HG02884 (cell line): ENCODE data around the gene KRTAP10-3.
"Not testable (repeated sequence)": the region's sequence is repeated elsewhere in the genome, so short reads cannot be mapped to it uniquely, and the experiment has no call there.

Source experiments
- ATAC-seq: cut with Tn5 transposase; IDR thresholded peaks from one replicate; pipeline ENCODE4 v1.9.1; 2021; ENCODE audit warnings: mild to moderate bottlenecking, moderate library complexity; ENCODE audit not compliant: unreplicated experiment

KRTAP10-3 gene

DNA sequence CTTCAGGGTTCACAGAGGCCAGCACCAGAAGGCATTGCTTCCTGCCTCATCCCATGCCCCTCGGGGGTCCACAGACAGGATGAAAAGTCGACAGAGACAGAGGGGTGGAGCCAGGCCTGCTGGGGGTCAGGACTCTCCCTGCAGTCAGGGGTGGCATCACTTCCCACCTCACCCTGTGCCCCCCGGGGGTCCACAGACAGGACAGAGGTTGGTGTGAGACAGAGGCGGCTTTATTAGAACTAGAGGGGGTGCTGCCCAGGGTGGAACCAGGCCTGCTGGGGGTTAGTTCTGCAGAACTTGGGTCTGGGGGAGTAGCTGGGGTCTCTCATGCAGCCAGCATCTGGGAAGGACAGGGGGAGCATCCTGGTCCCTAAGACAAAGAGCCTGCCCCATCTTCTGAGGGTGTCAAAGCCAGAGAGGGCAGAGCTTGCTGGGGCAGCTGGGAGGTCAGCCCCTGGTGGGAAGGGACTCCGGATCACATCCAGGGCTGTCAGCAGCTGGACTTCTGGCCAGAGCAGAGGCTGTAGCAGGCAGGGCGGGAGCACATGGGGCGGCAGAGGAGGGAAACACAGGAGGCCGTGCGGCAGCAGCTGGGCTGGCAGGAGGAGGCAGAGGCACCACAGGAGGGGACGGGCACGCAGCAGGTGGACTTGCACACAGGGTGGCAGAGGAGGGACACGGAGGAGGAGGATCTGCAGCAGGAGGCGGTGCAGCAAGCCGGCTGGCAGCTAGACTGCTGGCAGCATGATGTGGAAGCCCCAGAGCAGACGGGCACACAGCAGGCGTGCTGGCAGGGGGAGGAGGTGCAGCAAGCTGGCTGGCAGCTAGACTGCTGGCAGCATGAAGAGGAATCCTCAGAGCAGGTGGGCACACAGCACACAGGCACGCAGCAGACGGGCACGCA is 32.6 kb upstream of the KRTAP10-3 start:
- ATAC-seq: not testable (repeated sequence)

DNA sequence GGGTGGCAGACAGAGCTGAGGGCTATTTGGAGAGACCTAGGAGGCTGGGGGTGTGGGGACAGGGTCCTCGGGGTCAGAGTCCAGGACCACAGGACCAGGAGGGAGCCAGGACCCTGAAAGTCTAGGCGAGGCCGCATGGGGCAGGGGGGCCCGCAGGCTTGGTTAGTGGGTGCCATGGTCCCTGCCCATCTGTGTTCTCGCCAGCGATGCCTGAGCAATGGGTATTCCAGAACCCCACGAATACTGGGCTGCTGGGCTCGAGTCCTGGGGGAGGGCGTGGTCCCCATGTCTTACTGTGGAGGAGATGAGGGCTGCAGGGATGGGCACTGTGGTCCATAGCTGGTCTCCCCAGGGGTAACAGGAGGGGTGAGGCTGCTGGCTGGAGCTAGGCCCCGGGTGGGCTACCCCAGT is 31.7 kb upstream of the KRTAP10-3 start:
- no peak for ATAC-seq

DNA sequence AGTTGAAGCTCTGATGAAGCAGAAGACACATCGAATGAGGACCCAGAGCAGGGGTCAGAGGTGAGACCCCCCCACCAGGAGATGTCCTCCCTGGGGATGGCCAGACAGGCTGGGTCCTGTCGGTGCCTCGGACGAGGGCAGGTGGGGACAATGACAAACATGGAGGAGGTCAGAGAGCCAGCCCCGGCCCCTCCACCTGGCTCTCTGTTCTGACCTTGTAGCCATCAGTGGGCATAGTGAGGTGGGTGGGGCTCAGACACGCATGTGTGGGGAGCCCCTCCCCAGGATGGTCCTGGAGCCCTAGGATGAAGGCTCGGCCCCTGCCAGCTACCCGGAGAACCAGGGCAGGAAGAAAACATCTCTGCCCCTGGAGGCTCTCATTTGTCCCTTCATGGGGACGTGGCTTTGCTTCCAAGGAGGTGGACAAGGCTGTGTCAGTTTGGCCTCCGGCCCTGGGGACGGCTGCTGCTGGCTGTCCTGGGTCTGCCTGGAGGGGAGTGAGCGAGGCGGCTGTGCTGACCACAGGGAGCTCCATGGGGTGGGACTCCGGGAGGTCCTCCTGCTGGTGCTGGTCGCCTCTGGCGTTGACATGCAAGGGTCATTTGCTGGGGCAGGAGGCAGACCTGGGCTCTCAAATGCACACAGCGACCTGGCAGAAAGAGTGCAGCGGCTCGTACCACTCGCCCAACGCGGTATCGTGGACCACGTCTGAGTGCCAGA is 31.2 kb upstream of the KRTAP10-3 start:
- ATAC-seq: no peak

DNA sequence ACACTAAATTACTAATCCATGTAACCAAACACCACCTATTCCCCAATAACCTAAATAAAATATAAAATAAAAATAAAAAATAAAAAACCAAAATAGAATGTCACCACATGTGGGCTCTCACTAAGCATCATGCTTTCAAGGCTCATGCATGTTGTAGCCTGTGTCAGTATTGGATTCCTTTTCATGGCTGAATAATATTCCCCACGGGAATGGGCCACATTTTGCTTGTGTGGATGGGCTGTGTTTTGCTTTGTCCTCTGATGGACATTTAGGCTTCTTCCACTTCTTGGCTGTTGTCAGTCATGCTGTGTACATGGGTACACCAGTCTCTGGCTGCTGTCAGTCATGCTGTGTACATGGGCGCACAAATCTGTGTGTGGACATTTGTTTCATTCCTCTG is 30.5 kb upstream of the KRTAP10-3 start:
- ATAC-seq: no peak

DNA sequence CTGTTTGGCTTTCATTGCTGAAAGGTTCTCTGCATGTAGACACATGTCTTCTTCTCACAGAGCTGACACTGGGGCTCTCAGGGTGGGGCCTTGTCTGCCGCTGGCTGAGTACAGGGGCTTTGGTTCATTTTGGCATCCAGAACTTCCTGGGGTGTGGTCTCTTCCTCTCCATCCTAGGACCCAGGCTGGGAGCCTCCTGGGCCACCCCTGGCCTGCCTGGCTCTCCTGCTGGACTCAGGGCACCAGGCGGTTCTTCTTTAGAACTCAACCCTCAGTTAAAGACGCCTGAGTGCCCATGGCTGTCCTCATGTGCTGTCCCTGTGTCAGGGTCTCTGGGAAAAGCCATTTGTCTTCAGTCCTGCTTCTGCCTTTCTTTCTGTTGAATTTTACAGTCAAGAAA is 27.3 kb upstream of the KRTAP10-3 start:
- no peak for ATAC-seq

DNA sequence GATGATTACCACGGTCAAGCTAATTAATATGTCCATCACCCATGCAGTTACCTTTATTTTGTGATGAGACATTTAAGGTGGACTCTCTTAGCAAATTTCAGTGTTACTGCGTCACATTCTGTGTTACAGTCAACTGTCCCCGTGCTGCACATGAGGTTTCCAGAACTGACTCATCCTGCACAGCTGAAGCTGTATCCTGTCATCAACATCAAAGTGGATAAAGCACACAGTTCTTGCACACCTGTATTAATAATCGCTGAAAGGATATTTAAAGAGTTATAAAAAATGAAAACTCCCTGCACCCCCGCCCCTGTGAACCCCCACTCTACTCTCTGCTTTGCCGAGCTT is 25.2 kb upstream of the KRTAP10-3 start:
- no peak for ATAC-seq

DNA sequence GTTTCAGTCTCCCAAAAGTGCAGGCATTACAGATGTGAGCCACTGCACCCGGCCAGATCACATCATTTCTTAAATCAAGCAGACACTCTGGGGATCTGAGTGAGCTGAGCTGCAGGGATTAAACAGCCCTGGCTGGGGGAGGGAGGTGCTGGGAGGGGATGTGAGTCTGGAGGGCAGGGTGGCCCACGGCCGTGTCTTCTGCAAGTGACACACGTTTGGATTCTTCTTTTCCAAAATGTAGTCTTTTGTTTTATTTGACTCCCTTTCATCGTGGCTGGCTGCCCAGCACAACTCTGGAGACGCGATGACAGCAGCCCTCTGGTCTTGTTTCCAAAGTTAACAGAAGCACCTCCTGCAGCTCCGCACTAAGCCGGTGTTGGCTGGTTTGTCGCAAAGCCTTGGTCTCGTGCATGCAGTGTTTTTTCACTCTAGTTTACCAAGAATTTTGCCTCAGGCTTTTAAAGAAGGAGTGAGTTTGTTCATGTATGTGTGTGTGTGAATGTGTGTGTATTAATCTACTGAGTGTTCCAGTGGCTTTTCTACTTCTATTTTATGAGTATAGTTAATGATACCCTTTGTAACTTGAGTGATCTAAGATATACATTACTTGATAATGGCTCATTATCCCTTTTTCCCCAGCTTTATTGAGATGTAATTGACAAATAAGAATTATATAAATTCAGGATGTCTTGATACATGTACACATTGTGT is 24.6 kb upstream of the KRTAP10-3 start:
- no peak for ATAC-seq

DNA sequence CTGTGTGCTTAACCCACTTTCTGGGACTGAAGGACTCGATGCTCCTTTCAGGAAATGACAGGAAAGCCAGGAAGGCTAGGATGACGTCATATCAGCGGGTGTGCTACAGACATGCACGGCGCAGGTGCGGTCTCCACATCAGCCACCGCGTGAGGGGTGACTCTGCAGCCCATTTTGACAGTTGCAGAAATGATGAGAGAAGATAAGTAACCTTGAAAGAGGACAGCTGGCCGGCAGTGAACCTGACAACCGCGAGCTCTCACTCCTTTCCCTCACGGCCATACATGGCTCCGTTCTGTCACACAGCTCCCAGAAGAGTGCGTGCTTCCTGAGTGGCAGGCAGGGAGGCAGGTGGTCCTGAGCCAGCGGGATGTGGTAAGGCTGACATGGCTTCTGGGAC is 23.5 kb upstream of the KRTAP10-3 start:
- no peak for ATAC-seq

DNA sequence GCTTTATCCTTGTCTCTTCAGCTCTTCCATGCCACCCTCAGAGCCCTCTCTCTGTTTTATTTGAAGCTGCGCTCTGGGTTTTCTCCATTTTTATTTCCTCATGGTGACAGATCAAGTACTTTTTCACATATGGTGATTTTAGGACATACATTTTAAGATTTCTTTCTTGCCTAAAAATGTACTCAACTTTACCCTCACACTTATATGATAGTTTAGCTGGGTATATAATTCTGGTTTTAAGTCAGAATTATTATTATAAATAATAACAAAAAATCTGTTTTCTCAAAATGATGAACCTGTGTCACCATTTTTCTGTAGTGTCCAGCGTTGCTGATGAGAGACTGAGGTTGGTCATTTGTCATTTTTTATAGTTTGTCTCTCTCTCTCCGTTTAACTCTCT is 22.6 kb upstream of the KRTAP10-3 start:
- no peak for ATAC-seq

DNA sequence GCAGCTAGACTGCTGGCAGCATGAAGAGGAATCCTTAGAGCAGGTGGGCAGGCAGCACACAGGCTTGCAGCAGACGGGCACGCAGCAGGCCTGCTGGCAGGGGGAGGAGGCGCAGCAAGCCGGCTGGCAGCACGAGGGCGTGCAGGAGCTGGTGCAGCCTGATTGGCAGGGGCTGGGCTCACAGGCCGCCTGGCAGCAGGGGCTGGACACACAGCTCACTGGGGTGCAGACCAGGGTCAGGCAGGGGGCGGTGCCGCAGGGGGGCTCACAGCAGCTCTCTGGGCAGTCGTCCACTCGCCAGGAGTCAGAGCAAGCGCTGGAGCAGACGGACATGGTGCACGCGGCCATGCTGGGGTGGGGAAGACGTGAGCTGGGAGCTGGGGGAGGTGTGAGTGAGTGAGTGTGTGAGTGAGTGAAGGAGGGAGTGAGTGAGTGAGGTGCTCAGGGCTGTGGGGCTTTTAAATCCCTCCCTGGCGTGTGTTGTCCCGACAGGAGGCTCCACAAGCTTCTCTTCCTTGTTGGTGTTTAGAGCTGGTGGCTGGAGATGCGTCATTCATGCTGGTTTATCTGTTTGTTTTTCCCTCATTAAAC is 21.7 kb upstream of the KRTAP10-3 start, which contains the start of gene KRTAP10-5:
Gene KRTAP10-5, minus strand, starts transcription at position 374 of the 591 bp plus-strand sequence. Its CDS starts 26 bp downstream, at position 348.
- ATAC-seq: not testable (repeated sequence)

DNA sequence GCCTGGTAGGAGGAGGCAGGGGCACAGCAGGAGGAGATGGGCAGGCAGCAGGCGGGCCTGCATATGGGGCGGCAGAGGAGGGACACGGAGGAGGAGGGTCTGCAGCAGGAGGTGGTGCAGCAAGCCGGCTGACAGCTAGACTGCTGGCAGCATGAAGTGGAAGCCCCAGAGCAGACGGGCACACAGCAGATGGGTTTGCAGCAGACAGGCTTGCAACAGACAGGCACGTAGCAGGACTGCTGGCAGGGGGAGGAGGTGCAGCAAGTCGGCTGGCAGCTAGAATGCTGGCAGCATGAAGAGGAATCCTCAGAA is 21.2 kb upstream of the KRTAP10-3 start:
- no peak for ATAC-seq

DNA sequence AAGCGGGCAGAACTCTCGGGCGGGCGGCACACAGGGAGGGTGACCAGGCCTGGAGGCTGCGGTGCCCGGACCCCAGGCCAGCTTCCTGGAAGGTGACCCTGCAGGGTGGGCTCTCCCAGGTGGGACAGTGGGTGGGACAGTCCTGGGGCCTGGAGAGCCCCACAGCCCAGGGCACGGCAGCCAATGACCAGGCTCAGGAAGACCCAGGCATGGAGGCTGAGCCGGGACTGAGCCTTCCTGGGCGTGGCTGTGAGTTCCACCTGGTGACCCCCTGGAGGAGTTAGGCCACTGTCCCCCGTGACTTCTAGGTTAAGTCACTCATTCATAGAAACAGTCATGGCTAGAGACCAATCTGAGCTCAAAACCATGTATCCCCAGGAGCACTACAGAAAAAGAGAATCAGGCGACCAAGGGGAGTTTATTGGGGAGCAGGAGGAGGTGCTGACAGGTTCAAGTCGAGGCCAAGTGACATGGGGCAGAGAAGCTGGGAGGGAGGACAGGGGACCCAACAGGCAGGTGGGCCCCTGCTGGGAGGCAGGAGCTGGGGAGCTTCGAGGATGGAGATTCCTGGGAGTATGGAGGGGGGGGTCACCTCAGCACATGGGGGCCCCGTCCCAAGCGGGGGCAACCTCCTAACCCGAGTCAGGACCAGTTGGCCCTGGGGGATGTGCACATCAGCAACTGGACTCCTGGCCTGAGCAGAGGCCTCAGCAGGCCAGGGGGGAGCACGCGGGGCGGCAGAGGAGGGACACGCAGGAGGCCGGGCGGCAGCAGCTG is 20.6 kb upstream of the KRTAP10-3 start:
- ATAC-seq: no peak

DNA sequence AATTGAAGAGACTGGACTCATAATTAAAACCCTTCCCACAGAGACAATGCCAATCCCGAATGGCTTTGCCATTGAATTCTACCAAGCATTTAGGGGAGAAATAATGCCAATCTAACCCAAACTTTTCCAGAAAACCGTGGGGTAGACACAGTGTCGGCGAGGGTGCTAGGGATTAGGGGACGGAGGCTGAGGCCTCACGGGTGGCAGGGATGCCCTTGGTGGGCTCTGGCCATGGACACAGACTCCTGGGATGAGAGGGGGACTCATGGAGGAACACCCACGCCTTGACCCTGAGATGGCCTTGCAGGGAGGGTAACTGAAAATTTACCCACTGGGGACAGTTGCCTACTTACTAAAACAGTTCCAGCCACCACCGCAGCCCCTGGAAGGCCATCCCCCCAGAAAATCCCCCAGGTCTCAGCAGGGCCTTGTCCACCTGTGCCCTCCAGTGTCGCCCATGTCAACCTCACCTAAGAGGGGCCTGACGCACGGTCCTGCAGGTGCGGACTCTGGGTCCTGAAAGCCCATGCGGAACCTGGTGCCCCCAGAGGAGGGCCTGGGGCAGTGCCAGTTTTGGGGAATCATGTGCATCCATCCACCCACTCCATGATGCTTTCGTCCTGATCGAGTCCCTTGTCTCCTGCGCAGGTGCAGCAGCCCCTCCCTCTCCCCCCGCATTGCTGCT is 19.9 kb upstream of the KRTAP10-3 start:
- ATAC-seq: no peak

DNA sequence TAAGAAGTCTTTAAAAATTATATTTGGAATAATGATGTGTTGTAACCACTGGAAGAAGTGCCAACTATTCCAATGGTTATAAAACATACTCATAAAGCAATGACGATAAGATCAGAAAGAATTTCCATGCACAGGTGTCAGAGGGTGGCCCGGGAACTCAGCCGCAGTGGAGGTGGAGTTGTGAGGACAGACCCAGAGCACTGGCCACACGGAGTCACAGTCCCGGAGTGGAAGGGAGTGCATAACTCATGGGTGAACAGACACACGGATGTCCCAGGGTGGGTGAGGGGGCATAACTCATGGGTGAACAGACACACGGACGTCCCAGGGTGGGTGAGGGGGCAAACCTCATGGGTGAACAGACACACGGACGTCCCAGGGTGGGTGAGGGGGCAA is 17.4 kb upstream of the KRTAP10-3 start:
- ATAC-seq: no peak

DNA sequence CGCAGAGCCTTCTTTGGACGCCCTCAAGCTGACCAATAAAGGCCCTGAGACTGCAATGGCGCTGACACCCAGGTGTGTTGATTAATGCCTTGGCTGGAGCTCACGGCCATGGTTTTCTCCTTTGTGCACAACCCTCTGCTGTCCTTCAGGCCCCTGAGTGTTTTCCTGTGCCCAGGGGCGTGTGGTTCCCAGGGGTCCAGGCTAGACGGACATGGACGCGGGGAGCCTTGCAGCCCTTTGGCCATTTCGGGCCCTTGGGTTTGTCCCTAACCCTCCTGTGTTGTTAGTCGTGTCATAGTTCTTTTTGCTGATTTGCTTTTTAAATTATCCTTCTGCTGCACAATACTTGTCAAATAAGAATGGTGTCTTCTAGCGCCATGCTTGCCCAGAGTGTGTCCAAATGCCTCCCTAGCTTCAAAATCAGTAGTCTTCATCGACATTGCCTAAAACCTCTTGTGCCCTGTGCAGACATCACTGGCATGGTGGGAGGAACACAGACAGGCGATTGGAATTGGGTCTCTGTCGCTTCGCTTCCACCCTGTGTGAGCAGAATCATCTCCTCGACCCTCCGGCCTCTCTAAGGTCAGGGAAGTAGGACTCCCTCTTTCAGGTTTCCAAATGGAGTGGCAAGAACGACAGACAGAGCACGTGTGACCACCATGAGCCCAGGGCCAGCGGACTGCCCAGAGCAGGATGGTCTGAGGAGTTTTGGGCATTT is 16.9 kb upstream of the KRTAP10-3 start:
- ATAC-seq: no peak

DNA sequence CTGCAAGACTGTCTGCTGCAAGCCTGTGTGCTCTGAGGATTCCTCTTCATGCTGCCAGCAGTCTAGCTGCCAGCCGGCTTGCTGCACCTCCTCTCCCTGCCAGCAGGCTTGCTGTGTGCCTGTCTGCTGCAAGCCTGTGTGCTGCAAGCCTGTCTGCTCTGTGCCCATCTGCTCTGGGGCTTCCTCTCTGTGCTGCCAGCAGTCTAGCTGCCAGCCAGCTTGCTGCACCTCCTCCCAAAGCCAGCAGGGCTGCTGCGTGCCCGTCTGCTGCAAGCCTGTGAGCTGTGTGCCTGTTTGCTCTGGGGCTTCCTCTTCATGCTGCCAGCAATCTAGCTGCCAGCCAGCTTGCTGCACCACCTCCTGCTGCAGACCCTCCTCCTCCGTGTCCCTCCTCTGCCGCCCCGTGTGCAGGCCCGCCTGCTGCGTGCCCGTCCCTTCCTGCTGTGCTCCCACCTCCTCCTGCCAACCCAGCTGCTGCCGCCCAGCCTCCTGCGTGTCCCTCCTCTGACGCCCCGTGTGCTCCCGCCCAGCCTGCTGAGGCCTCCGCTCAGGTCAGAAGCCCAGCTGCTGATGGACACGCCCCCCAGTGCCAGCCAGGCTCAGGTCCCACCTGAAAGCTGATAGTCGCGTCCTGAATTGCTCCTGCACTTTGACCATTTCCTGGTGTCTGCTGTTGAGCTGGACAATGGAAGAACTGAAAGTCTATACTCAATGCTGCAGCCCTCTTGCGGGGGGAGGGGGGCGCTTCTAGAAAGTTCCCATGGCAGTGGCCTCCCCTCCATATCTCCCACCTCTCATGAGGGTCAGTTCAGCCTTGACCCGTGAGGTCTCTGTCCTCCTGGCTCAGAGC is 16.1 kb upstream of the KRTAP10-3 start:
- no peak for ATAC-seq

DNA sequence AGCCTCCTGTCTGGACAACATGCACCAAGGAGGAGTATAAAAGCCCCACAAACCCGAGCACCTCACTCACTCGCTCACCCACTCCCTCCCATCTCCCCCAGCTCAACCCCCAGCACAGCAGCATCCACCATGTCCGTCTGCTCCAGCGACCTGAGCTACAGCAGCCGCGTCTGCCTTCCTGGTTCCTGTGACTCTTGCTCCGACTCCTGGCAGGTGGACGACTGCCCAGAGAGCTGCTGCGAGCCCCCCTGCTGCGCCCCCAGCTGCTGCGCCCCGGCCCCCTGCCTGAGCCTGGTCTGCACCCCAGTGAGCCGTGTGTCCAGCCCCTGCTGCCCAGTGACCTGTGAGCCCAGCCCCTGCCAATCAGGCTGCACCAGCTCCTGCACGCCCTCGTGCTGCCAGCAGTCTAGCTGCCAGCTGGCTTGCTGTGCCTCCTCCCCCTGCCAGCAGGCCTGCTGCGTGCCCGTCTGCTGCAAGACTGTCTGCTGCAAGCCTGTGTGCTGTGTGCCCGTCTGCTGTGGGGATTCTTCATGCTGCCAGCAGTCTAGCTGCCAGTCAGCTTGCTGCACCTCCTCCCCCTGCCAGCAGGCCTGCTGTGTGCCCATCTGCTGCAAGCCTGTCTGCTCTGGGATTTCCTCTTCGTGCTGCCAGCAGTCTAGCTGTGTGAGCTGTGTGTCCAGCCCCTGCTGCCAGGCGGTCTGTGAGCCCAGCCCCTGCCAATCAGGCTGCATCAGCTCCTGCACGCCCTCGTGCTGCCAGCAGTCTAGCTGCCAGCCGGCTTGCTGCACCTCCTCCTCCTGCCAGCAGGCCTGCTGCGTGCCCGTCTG is 15.2 kb upstream of the KRTAP10-3 start, which contains the start of gene KRTAP10-4:
Gene KRTAP10-4, plus strand, starts transcription at position 100 of the 827 bp plus-strand sequence. Its CDS starts 30 bp downstream, at position 130.
- ATAC-seq: not testable (repeated sequence)
